GF-D8 (cell line): ENCODE results near the gene AP2A1.

Experiments
- DNase-seq: peaks from one replicate; lab custom pipeline; 2025; lab: John Stamatoyannopoulos, UW

The AP2A1 gene

DNA sequence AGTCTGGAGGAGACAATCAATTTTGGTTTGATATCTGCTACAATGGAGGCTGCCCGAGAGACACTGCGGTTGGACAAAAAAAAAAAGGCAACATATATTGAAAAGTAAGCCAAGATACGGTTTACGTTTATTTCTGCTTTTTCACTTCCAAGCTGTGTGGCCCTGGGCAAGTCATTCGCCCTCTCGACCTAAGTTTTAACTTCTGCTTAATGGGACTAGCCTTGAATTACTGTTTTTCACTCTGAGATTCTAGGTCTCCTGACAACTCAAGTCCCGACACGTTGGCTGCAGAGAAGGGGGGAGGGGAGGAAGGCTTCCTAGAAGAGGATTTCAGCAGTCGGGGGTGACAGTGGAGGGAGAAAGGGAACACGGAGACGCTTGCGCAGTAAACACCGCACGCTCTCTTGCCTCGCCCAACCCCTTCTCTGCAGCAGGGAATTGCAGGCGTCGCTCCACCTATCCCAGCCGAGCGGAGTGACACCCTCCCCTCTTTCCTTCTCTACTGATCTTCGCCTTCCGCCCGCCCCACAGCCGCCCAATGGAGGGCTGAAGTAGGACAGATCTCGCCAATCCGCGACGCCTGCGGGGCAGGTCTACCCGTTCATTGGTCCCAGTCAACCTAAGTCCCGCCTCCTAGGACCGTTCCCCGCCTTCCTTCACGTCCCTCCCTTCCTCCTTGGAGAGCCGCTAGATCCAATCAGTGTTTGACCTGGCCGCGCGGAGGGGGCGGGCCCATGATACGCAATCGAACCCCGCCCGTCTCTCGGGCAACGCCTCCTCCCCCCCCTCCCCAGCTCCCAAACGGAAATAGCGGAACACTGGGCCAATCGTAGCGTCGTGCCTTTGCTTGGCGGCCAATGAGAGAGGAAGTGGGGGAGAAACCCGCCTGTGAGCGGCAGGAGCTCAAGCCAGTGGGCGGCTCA is 533 bp upstream of the AP2A1 start:
- DNase-seq, result peak; percentile 99

DNA sequence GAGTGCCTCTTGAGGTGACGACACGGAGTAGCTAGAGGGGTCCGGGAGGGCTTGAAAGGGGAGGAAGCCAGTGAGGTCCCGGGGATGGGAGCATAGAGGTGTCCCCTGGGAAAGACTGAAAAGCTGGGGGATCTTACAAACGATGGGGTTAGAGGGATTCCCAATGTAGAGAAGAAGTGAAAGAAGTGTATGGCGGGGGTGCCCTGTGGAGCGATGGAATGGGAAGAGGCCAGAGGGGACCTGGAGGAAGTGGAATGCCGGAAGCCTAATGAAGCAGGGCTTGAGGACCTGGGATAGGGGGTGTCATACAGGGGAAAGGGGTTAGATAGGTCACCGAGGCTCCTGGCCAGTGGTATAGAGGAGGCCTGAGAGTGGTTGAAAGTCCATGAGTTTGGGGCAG is 580 bp downstream of the AP2A1 start:
- DNase-seq, result no peak

DNA sequence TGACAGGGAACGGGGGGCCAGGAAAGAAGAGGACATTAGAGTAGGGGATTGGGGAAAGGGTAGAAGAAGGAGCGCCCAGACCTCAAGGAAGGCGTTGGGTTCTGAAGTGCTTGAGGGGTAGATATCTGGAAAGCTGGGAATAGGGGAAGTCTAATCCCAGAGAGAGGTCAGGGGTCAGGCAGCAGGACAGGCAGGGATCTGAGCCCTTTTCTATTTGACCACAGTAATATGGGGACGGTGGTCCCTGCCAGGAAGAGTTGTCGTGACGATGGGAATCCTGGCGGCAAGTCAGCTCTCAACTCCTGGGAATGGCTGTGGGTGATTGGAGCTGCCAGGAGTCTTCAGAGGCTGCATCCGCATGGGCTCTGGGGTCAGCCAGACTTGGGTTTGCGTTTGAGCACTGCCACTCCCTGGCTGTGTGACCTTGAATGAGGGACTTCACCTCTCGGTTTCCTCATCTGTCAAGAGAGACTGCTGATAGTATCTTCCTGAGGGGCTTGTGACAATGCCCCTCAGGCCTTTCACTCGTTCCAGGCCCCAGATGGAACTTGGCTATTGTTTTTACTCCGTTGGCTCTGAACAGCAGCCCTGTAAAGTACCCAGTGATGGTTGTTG is 1.3 kb downstream of the AP2A1 start:
- DNase-seq, result no peak

DNA sequence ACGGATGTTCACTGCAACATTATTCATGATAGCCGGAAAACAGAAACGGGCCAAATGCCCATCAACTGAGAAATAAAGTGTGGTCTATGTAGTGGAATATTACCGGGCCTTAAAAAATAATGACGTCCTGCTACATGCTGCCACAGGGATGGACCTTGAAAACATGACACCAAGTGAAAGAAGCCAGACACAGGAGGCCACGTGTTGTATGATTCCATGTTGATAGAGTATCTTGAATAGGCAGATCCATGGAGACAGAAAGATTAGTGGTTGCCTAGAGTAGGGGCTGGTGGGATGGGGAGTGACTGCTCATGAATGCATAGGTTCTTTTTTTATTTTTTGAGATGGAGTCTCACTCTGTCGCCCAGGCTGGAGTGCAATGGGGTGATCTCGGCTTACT is 3.7 kb downstream of the AP2A1 start:
- no peak for DNase-seq

DNA sequence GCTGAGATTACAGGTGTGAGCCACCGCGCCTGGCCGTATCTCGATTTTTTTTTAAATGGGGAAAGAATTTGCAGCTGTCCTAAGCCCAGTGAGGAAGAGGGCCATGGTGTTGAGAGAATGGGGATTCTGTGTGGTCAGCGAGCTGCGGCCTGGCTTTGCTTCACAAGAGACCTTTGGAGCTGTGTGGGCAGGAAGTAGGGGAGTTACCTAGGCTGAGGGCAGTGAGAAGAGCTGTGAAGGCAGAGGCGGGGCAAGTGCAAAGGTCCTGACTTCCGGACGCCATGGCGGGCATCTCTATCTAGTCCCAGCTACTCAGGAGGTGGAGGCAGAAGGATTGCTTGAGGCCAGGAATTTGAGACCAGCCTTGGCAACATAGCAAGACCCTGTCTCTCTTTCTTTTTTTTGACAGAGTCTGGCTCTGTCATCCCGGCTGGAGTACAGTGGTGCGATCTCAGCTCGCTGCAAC is 4.9 kb downstream of the AP2A1 start:
- no peak for DNase-seq

DNA sequence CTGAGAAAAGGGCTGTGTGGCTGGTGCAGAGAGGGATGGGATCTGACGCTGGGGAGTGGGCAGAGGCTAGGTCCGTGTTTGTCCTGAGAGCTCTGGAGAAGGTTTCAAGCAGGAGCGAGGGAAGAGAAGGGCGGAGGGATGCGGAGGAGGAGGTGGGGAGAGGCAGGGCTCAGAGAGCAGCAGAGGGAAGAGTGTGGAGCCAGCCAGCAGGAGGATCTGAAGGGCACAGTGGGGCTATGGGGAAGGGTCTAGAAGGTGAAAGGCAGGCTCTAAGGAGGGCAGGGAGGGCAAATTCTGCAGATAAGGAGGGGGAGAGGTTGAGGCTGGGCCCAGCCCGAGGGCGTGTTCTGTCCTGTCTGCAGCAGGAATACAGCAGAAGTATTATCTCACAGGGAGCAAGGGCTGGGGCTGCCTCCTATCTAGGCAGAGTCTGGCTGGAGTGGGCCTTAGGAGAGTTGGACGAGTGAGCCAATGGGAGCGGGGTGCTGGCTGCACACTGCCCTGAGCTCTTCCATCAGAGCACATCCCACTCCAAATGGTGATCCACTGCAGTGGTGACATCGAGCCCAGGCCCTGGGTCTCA is 6.1 kb downstream of the AP2A1 start:
- no peak for DNase-seq

GRCh38 chr19:49773663-49774350 is 7.0 kb downstream of the AP2A1 start:
- no peak for DNase-seq

GRCh38 chr19:49774969-49775368 is 8.2 kb downstream of the AP2A1 start:
- DNase-seq, result no peak

- no peak for DNase-seq
These were observed 9.1 kb downstream of the AP2A1 start for GRCh38 chr19:49775742-49776370.

- DNase-seq, result no peak
These were observed 9.6 kb downstream of the AP2A1 start for GRCh38 chr19:49776371-49776764.

GRCh38 chr19:49779731-49780555 is 13.1 kb downstream of the AP2A1 start:
- no peak for DNase-seq

- DNase-seq, result no peak
These were observed 14.1 kb downstream of the AP2A1 start for GRCh38 chr19:49780861-49781260.

DNA sequence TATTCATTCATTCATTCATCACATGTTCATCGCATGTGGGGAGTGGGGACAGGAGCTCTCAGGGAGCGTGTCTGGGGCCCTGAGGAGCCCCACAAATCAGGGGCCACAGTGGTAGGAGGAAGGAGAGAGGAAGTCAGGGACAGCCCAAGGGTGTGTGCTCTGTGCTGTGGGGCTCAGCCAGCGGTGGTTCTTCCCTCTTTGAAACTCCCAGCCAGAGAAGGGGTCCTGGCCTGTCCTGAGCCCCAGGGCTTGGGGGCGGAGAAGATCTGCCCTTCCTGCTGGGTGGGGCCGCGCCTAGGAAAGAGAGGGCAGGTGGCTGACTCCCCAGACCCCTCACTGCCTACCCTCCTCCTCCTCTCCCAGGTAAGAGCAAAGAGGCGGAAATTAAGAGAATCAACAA is 14.6 kb downstream of the AP2A1 start:
- DNase-seq, result no peak

DNA sequence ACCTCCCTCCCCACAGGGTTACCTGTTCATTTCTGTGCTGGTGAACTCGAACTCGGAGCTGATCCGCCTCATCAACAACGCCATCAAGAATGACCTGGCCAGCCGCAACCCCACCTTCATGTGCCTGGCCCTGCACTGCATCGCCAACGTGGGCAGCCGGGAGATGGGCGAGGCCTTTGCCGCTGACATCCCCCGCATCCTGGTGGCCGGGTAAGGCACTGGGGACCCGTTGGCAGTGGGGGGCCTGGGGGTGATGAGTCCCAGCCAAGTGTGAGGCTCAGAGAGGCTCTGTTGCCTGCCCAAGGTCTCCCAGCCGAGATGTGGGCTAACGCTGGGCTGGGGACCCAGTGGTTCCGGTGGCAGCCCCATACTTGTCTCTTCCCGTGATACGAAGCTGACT is 15.7 kb downstream of the AP2A1 start:
- no peak for DNase-seq

DNA sequence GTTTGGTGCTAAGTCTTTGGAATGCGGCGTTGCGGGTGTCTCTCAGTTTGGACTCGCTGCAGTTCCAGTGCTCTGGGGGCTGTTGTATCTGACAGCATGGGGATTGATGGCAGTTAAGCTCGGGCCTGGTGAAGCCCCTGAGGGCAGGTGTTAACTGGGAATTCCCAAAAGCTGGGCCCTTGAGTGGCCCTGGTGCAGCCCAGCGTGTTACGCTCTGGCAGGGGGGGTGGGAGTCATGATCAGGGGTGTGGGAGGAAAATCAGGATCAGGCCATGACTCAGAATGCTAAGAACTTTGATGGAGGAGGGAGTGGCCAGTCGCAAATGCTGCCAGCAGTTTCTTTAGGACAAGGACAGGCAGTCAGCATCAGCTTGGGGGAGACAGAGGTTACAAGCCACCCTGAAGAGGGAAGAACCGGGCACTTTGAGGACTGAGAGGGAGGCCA is 19.6 kb downstream of the AP2A1 start:
- no peak for DNase-seq

- DNase-seq, result no peak
These were observed 20.9 kb downstream of the AP2A1 start for GRCh38 chr19:49787746-49788145.

DNA sequence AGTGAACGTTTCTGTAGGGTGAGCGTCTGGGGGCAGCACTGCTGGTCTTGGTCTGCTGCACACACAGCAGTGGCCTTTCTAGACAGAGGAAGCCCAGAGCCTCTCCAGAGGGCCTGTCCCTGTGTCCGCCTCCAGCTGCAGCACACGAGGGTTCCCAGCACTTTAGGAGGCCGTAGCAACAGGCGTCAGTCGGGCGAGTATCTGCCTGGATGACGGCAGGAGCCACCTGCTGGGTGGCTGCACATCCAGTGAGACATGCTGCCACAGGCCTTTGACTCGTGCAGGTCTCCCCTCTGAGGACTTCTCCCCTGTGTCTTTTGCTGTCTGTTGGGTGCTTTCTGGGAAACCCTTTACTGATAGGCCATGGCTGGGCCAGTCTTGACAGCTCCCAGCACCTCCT is 22.1 kb downstream of the AP2A1 start:
- no peak for DNase-seq

DNA sequence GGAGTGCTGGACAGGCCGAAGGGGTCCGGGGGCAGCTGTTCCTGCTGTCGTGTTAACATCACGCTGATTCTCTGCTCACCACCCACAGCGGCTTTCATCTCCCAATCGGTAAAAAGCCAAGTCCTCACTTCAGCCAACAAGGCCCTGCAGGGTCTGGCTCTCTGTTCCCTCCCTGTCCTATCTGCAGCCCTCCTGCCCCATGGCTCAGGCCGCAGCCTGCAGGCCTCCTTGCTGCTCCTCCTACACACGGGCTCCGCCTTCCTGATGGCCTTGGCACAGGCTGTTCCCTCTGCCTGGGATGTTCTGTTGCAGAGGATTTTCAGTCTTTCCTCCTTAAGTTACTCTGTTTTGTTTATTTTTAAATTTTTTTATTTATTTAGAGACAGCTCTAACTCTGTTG is 24.1 kb downstream of the AP2A1 start:
- no peak for DNase-seq

DNA sequence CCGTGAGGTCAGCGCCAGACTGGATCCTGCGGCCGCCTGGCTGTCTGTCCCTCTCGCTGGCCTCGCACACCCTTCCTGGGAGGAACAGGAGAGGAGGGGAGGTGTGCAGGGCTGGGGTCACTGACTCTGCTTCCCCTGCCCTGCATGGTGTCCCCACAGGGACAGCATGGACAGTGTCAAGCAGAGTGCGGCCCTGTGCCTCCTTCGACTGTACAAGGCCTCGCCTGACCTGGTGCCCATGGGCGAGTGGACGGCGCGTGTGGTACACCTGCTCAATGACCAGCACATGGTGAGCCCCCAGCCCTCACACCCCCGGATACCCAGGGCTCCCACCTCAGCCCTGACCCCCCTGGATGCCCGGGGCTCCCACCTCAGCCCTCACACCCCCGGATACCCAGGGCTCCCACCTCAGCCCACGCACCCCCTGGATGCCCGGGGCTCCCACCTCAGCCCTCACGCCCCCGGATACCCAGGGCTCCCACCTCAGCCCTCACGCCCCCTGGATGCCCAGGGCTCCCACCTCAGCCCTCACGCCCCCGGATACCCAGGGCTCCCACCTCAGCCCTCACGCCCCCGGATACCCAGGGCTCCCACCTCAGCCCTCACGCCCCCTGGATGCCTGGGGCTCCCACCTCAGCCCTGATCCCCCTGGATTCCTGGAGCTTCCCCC is 25.1 kb downstream of the AP2A1 start:
- no peak for DNase-seq

DNA sequence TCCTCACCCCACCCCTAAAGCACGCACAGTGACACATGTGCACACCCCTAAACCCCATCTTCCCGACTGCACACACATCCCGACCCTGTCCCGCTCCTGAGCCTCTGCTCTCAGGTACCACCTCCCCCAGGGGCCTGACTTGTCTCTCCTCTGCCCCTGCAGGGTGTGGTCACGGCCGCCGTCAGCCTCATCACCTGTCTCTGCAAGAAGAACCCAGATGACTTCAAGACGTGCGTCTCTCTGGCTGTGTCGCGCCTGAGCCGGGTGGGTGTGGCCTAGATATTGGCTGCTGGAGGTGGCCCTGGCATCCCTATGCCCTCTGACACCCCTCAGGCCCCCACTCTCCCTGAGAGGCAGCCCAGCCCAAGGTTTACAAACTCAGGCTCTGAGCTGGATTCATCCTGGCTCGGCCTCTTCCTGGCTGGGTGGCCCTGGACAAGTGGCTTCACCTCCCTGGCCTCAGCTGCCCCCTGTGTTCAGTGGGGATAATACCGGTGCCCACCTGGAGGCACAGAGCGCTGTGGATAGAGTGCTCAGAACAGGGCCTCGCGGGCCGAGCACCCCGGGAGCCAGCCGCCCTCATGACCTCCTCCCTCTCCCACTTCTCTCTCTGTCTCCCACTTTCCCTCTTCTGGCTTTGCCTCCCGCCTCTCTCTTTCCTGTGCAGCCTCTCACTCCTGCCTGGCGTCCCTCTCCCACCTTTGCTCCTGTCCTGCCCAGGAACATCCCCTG is 26.2 kb downstream of the AP2A1 start:
- DNase-seq, result no peak
